Mesendoderm (in vitro differentiated cells): ENCODE measurements around the gene SPATS2.
"Not testable (repeated sequence)": the region's sequence is repeated elsewhere in the genome, so short reads cannot be mapped to it uniquely, and the experiment has no call there.

Experiments used
- DNase-seq: peaks from one replicate; pipeline ENCODE4 v3.0.0; 2013
- H2AK5ac ChIP-seq: 2 replicates; pipeline ENCODE4 v1.6.1; 2013; ENCODE audit warnings: low read length, inconsistent platforms
- H2BK120ac ChIP-seq: 2 replicates; pipeline ENCODE4 v1.6.1; 2013; ENCODE audit warnings: low read depth, mild to moderate bottlenecking, low read length, moderate library complexity, mixed read lengths
- H2BK15ac ChIP-seq: replicated peaks from 2 replicates; pipeline ENCODE4 v1.6.1; 2013; ENCODE audit warnings: low read depth, mild to moderate bottlenecking, moderate library complexity
- H2BK5ac ChIP-seq: 2 replicates; pipeline ENCODE4 v1.6.1; 2013; ENCODE audit warnings: low read length, inconsistent platforms
- H3K18ac ChIP-seq: 2 replicates; pipeline ENCODE4 v1.6.1; 2013; ENCODE audit warnings: mild to moderate bottlenecking, low read length, mixed read lengths
- H3K23ac ChIP-seq: one replicate; pipeline ENCODE4 v1.6.1; 2013; ENCODE audit warnings: low read length
- H3K27ac ChIP-seq: 2 replicates; pipeline ENCODE4 v1.5.1; 2013; ENCODE audit warnings: low read depth, mild to moderate bottlenecking, inconsistent platforms, low read length, moderate library complexity
- H3K27me3 ChIP-seq: 2 replicates; pipeline ENCODE4 v1.6.1; 2013; ENCODE audit warnings: low read length, control low read depth, mild to moderate bottlenecking, inconsistent platforms; ENCODE audit not compliant: insufficient read depth, poor library complexity
- H3K36me3 ChIP-seq: 2 replicates; pipeline ENCODE4 v1.6.1; 2013; ENCODE audit warnings: low read length, inconsistent platforms; ENCODE audit not compliant: control insufficient read depth, insufficient read depth
- H3K4ac ChIP-seq: one replicate; pipeline ENCODE4 v1.6.1; 2013; ENCODE audit warnings: low read depth, mild to moderate bottlenecking, low read length, moderate library complexity
- H3K4me1 ChIP-seq: 2 replicates; pipeline ENCODE4 v1.6.1; 2013; ENCODE audit warnings: low read depth, low read length, inconsistent platforms; ENCODE audit not compliant: control insufficient read depth
- H3K4me2 ChIP-seq: 2 replicates; pipeline ENCODE4 v1.6.1; 2013; ENCODE audit warnings: low read length
- H3K4me3 ChIP-seq: 2 replicates; pipeline ENCODE4 v1.5.1; 2013; ENCODE audit warnings: mild to moderate bottlenecking, low read length
- H3K56ac ChIP-seq: one replicate; pipeline ENCODE4 v1.6.1; 2013; ENCODE audit warnings: low read length
- H3K79me1 ChIP-seq: 2 replicates; pipeline ENCODE4 v1.6.1; 2013; ENCODE audit warnings: low read length, inconsistent platforms
- H3K79me2 ChIP-seq: 2 replicates; pipeline ENCODE4 v1.6.1; 2013; ENCODE audit warnings: mild to moderate bottlenecking, low read length; ENCODE audit not compliant: control insufficient read depth, insufficient read depth
- H3K9ac ChIP-seq: 2 replicates; pipeline ENCODE4 v1.6.1; 2013; ENCODE audit warnings: low read length, inconsistent platforms
- H4K5ac ChIP-seq: one replicate; pipeline ENCODE4 v1.6.1; 2013; ENCODE audit warnings: low read length
- H4K8ac ChIP-seq: one replicate; pipeline ENCODE4 v1.6.1; 2013; ENCODE audit warnings: low read depth, mild to moderate bottlenecking, control low read depth, low read length, moderate library complexity
- WGBS: extraction: QIAGEN DNeasy Blood & Tissue Kit; methylation state at CpG from one replicate; pipeline ENCODE4 v1.1.7; 2013; ENCODE audit warnings: low lambda C conversion rate, missing lambda C conversion rate; ENCODE audit not compliant: insufficient coverage; ENCODE audit errors: extremely low coverage; 5-methylcytosine and 5-hydroxymethylcytosine counted together

SPATS2 gene

GRCh38 chr12:49370539-49370938 is 3.3 kb downstream of the SPATS2 start:
- Histone ChIP-seq H2AK5ac (no peak overlapping the region), H3K4me3 (no peak overlapping the region), H4K5ac (no peak overlapping the region), H3K23ac (no peak overlapping the region), H3K79me1 (peaks cover 7% of the 10 kb centered on the region), H4K8ac (no peak overlapping the region), H2BK120ac (no peak overlapping the region), H2BK5ac (no peak overlapping the region), H3K9ac (no peak overlapping the region), H3K79me2 (peaks cover 55% of the 10 kb centered on the region), H3K4ac (no peak overlapping the region), H3K27ac (no peak overlapping the region), H3K4me1 (no peaks in the 10 kb centered on the region), H3K56ac (no peak overlapping the region), H3K4me2 (no peak overlapping the region), H3K36me3 (no peaks in the 10 kb centered on the region), H3K27me3 (no peaks in the 10 kb centered on the region), H2BK15ac (no peak overlapping the region), H3K18ac (no peak overlapping the region)
- WGBS, result no CpG with 5 or more reads among the region's 6 CpGs
- no peak for DNase-seq

GRCh38 chr12:49375406-49375805 is 8.1 kb downstream of the SPATS2 start:
- Histone ChIP-seq H3K4me1 (no peaks in the 10 kb centered on the region), H3K36me3 (no peaks in the 10 kb centered on the region), H3K4me2 (no peak overlapping the region), H3K4me3 (no peak overlapping the region), H3K9ac (no peak overlapping the region), H3K18ac (no peak overlapping the region), H2AK5ac (no peak overlapping the region), H3K4ac (no peak overlapping the region), H2BK120ac (no peak overlapping the region), H4K5ac (no peak overlapping the region), H3K23ac (no peak overlapping the region), H3K79me1 (peaks cover 8% of the 10 kb centered on the region), H4K8ac (no peak overlapping the region), H2BK15ac (no peak overlapping the region), H3K79me2 (peaks cover 39% of the 10 kb centered on the region), H3K27ac (no peak overlapping the region), H2BK5ac (no peak overlapping the region), H3K56ac (no peak overlapping the region), H3K27me3 (no peaks in the 10 kb centered on the region)
- no CpG with 5 or more reads among the region's 1 CpG for WGBS
- DNase-seq, result no peak

DNA sequence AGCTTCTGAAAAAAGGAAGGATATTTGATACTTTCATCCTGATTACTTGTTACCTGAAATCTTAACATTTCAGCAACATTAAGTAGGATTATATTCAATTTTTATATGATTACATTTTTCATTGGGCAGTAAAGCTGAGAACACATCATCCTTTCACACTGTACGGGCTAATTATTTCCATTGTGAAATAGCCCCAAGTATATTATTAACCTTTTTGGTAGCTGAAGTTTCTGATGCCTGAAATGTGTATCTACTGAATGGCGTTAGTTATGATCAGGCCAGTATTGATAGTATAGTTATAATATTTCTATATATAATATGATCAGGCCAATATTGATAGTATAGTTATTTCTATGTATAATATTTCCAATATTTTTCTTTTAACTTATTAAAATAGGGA is 10.1 kb downstream of the SPATS2 start:
- Histone ChIP-seq H3K9ac (no peak overlapping the region), H4K5ac (no peak overlapping the region), H3K56ac (no peak overlapping the region), H3K4me3 (no peak overlapping the region), H3K79me2 (peaks cover 28% of the 10 kb centered on the region), H4K8ac (no peak overlapping the region), H2BK15ac (no peak overlapping the region), H2BK120ac (no peak overlapping the region), H3K36me3 (no peaks in the 10 kb centered on the region), H3K4me2 (no peak overlapping the region), H3K4me1 (no peaks in the 10 kb centered on the region), H3K27me3 (no peaks in the 10 kb centered on the region), H3K23ac (no peak overlapping the region), H3K4ac (no peak overlapping the region), H3K79me1 (peaks cover 9% of the 10 kb centered on the region), H2BK5ac (no peak overlapping the region), H3K18ac (no peak overlapping the region), H2AK5ac (no peak overlapping the region), H3K27ac (no peak overlapping the region)
- DNase-seq, result no peak
- no CpG with 5 or more reads among the region's 2 CpGs for WGBS

DNA sequence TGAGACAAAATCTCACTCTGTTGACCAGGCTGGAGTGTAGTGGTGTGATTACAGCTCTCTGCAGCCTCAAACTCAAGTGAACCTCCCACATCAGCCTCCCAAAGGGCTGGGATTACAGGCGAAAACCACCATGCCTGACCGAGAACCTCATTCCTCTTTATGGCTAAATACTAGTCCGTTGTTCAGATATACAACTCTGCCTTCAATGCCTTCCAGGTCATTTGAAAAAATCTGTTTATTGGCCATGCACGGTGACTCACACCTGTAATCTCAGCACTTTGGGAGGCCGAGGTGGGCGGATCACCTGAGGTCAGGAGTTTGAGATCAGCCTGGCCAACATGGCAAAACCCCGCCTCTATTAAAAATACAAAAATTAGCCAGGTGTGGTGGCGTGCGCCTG is 12.9 kb downstream of the SPATS2 start:
- not testable (repeated sequence) for H3K4ac ChIP-seq, H3K27ac ChIP-seq, H2AK5ac ChIP-seq, H3K4me1 ChIP-seq, H3K23ac ChIP-seq, H3K18ac ChIP-seq, H2BK15ac ChIP-seq, DNase-seq, H4K5ac ChIP-seq, H2BK5ac ChIP-seq, H3K9ac ChIP-seq, H3K36me3 ChIP-seq, H3K27me3 ChIP-seq, H4K8ac ChIP-seq, H3K4me2 ChIP-seq, H3K4me3 ChIP-seq, H3K79me1 ChIP-seq, H2BK120ac ChIP-seq, H3K56ac ChIP-seq
- peaks cover 14% of the 10 kb centered on the region for H3K79me2 ChIP-seq
- no CpG with 5 or more reads among the region's 9 CpGs for WGBS

DNA sequence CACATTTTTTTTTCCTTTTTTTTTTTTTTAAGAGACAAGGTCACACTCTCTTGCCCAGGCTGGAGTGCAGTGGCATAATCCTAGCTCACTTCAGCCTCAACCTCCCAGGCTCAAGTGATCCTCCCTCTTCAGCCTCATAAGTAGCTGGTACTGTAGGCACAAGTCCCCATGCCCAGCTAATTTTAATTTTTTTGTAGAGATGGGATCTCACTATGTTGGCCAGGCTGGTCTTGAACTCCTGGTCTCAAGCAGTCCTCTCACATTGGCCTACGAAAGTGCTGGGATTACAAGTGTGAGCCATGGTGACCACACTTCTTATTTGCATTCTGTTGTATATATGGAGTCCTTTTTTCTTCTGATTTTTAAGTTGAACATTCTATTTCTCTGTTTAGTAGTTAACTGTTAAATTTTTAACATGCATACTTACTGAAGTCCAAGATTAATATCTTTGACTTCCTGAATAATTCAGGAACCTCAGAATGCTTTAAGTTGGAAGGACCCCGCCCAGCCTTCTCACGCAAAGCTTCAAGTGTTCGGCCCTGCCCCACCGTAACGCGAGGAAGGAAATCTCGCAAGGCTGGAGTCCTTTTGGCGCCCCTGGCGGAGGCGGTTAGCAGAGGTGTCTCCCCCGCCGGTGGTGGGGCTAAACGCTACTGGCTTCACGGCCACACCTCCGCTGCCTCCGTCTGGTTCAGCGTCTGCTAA is 21.6 kb downstream of the SPATS2 start:
- Histone ChIP-seq H3K27ac (no peak overlapping the region), H4K5ac (no peak overlapping the region), H3K4me3 (no peak overlapping the region), H3K36me3 (no peaks in the 10 kb centered on the region), H3K23ac (peak overlapping the region; percentile 15), H3K56ac (peak overlapping the region; percentile 68), H3K18ac (no peak overlapping the region), H3K79me2 (peaks cover 3% of the 10 kb centered on the region), H3K9ac (peak overlapping the region; percentile 35), H3K4me1 (peaks cover 2% of the 10 kb centered on the region), H3K27me3 (no peaks in the 10 kb centered on the region), H2BK15ac (no peak overlapping the region), H4K8ac (no peak overlapping the region), H2BK120ac (no peak overlapping the region), H3K4me2 (peak overlapping the region; percentile 32), H3K4ac (no peak overlapping the region), H3K79me1 (peaks cover 9% of the 10 kb centered on the region), H2AK5ac (no peak overlapping the region), H2BK5ac (no peak overlapping the region)
- WGBS, result no CpG with 5 or more reads among the region's 18 CpGs
- DNase-seq, result peak; percentile 92

GRCh38 chr12:49389387-49389703 is 22.1 kb downstream of the SPATS2 start:
- Histone ChIP-seq H3K27ac (no peak overlapping the region), H3K4me3 (no peak overlapping the region)

More at GRCh38 chr12:49389387-49389703, 22.1 kb downstream of the SPATS2 start:
- H4K8ac ChIP-seq, result no peak overlapping the region
- H3K4me1 ChIP-seq, result peaks cover 2% of the 10 kb centered on the region
- peak overlapping the region; percentile 35 for H3K9ac ChIP-seq
- H3K56ac ChIP-seq, result peak overlapping the region; percentile 68
- no peak overlapping the region for H2AK5ac ChIP-seq
- no peak overlapping the region for H2BK15ac ChIP-seq
- peaks cover 9% of the 10 kb centered on the region for H3K79me1 ChIP-seq
- no peak for DNase-seq
- H3K36me3 ChIP-seq, result no peaks in the 10 kb centered on the region
- no peak overlapping the region for H3K4ac ChIP-seq
- peak overlapping the region; percentile 15 for H3K23ac ChIP-seq
- no CpG with 5 or more reads among the region's 13 CpGs for WGBS
- peaks cover 3% of the 10 kb centered on the region for H3K79me2 ChIP-seq
- no peak overlapping the region for H4K5ac ChIP-seq
- H2BK120ac ChIP-seq, result no peak overlapping the region
- H3K4me2 ChIP-seq, result peak overlapping the region; percentile 32
- H3K27me3 ChIP-seq, result no peaks in the 10 kb centered on the region
- no peak overlapping the region for H3K18ac ChIP-seq
- no peak overlapping the region for H2BK5ac ChIP-seq
